Measurements from ENCODE around the gene GPR42.

Gene GPR42

GRCh38 chr19:35370722-35371121, at the start of gene GPR42:
TSS of gene GPR42 (plus strand) at chr19:35371068. CDS start at chr19:35371360, 292 bp downstream.
- TF ChIP-seq RAD21 (IDR thresholded peaks at IDR 0.05; ENCODE audit: low read depth): no peak
- no peak for TF ChIP-seq TCF12 (IDR thresholded peaks at IDR 0.05; ENCODE audit: low read depth)
- no peak for TF ChIP-seq EGR1 (IDR thresholded peaks at IDR 0.05)
- TF ChIP-seq EP300 (IDR thresholded peaks at IDR 0.05; ENCODE audit: borderline replicate concordance): no peak
- no peak for TF ChIP-seq USF1 (IDR thresholded peaks at IDR 0.05)
- TF ChIP-seq CREB1 (IDR thresholded peaks at IDR 0.05; ENCODE audit: low read depth): no peak
- TF ChIP-seq REST (IDR thresholded peaks at IDR 0.05; ENCODE audit: low read depth): no peak
- TF ChIP-seq TEAD4 (IDR thresholded peaks at IDR 0.05): no peak
- TF ChIP-seq FOXM1 (IDR thresholded peaks at IDR 0.05; ENCODE audit: borderline replicate concordance, low read depth): no peak
- TF ChIP-seq ZBTB7A (IDR thresholded peaks at IDR 0.05; ENCODE audit: low read depth): no peak
- TF ChIP-seq TAF1 (IDR thresholded peaks at IDR 0.05; ENCODE audit: low read depth): no peak
- no peak for TF ChIP-seq YY1 (IDR thresholded peaks at IDR 0.05; ENCODE audit: low read depth)
- no peak for TF ChIP-seq MAX (IDR thresholded peaks at IDR 0.05)
- TF ChIP-seq NFIC (IDR thresholded peaks at IDR 0.05): no peak
- no peak for TF ChIP-seq CEBPB (IDR thresholded peaks at IDR 0.05)

- TF ChIP-seq RAD21 (IDR thresholded peaks at IDR 0.05; ENCODE audit: low read depth) (no peak), NFIC (IDR thresholded peaks at IDR 0.05) (no peak), TAF1 (IDR thresholded peaks at IDR 0.05; ENCODE audit: low read depth) (no peak), FOXM1 (IDR thresholded peaks at IDR 0.05; ENCODE audit: borderline replicate concordance, low read depth) (no peak), USF1 (IDR thresholded peaks at IDR 0.05) (no peak), TEAD4 (IDR thresholded peaks at IDR 0.05) (no peak), YY1 (IDR thresholded peaks at IDR 0.05; ENCODE audit: low read depth) (no peak), TCF12 (IDR thresholded peaks at IDR 0.05; ENCODE audit: low read depth) (no peak), REST (IDR thresholded peaks at IDR 0.05; ENCODE audit: low read depth) (no peak), CREB1 (IDR thresholded peaks at IDR 0.05; ENCODE audit: low read depth) (no peak), CEBPB (IDR thresholded peaks at IDR 0.05) (no peak), EGR1 (IDR thresholded peaks at IDR 0.05) (no peak), MAX (IDR thresholded peaks at IDR 0.05) (no peak), EP300 (IDR thresholded peaks at IDR 0.05; ENCODE audit: borderline replicate concordance) (no peak), ZBTB7A (IDR thresholded peaks at IDR 0.05; ENCODE audit: low read depth) (no peak)
Observed at GRCh38 chr19:35321291-35321690, 49.6 kb upstream of the GPR42 start.

GRCh38 chr19:35322014-35322413, 48.9 kb upstream of the GPR42 start:
- TF ChIP-seq MAX (IDR thresholded peaks at IDR 0.05): no peak
- no peak for TF ChIP-seq CREB1 (IDR thresholded peaks at IDR 0.05; ENCODE audit: low read depth)

- TF ChIP-seq EGR1 (IDR thresholded peaks at IDR 0.05) (no peak), EP300 (IDR thresholded peaks at IDR 0.05; ENCODE audit: borderline replicate concordance) (no peak), MAX (IDR thresholded peaks at IDR 0.05) (no peak), TAF1 (IDR thresholded peaks at IDR 0.05; ENCODE audit: low read depth) (no peak), NFIC (IDR thresholded peaks at IDR 0.05) (no peak), TEAD4 (IDR thresholded peaks at IDR 0.05) (no peak), REST (IDR thresholded peaks at IDR 0.05; ENCODE audit: low read depth) (no peak), YY1 (IDR thresholded peaks at IDR 0.05; ENCODE audit: low read depth) (no peak), RAD21 (IDR thresholded peaks at IDR 0.05; ENCODE audit: low read depth) (no peak), TCF12 (IDR thresholded peaks at IDR 0.05; ENCODE audit: low read depth) (no peak), ZBTB7A (IDR thresholded peaks at IDR 0.05; ENCODE audit: low read depth) (no peak), CREB1 (IDR thresholded peaks at IDR 0.05; ENCODE audit: low read depth) (no peak), CEBPB (IDR thresholded peaks at IDR 0.05) (no peak), FOXM1 (IDR thresholded peaks at IDR 0.05; ENCODE audit: borderline replicate concordance, low read depth) (no peak), USF1 (IDR thresholded peaks at IDR 0.05) (no peak)
Observed at GRCh38 chr19:35327642-35328041, 43.2 kb upstream of the GPR42 start.

All from Ishikawa (cell line).